H1 (cell line): Measurements from ENCODE around the gene SMG5.

Experiments used
- ATF2 ChIP-seq: IDR thresholded peaks from 2 replicates; pipeline ENCODE4 v1.6.1; 2012; ENCODE audit warnings: low read length, inconsistent platforms
- BRCA1 ChIP-seq: IDR thresholded peaks from 2 replicates; pipeline ENCODE4 v1.6.1; 2012; ENCODE audit warnings: low read depth, low read length, improper control_type of control experiment
- CTCF ChIP-seq, 3 experiments: IDR thresholded peaks; 1 replicate in 2 of 3; 2 replicates in 1 of 3; pipeline versions ENCODE4 v1.5.1 to v1.6.1; 2011; ENCODE audit warnings: low read length in 3 of 3, mild to moderate bottlenecking in 3 of 3, inconsistent platforms in 2 of 3, low read depth in 1 of 3, moderate library complexity in 1 of 3; ENCODE audit not compliant: insufficient read depth in 1 of 3; ENCODE audit errors: control extremely low read depth in 1 of 3
- EP300 ChIP-seq, 2 experiments: IDR thresholded peaks; 1 replicate in 1 of 2; 2 replicates in 1 of 2; pipeline ENCODE4 v1.6.1; 2011 to 2012; ENCODE audit warnings: low read depth in 2 of 2, low read length in 2 of 2, mild to moderate bottlenecking in 2 of 2, borderline replicate concordance in 1 of 2, inconsistent platforms in 1 of 2, moderate library complexity in 1 of 2
- POLR2A ChIP-seq, 2 experiments: IDR thresholded peaks; 1 replicate in 1 of 2; 2 replicates in 1 of 2; pipeline ENCODE4 v1.6.1; 2011; ENCODE audit warnings: low read depth in 2 of 2, low read length in 2 of 2, mild to moderate bottlenecking in 2 of 2; ENCODE audit errors: control extremely low read depth in 1 of 2
- POLR2AphosphoS5 ChIP-seq: IDR thresholded peaks from 2 replicates; pipeline ENCODE4 v1.6.1; 2011; ENCODE audit warnings: low read depth, low read length
- RBBP5 ChIP-seq: IDR thresholded peaks from 2 replicates; pipeline ENCODE4 v1.7.1; 2012; ENCODE audit warnings: low read depth, mild to moderate bottlenecking, inconsistent platforms, low read length, moderate library complexity, borderline replicate concordance
- SRF ChIP-seq: IDR thresholded peaks from 2 replicates; pipeline ENCODE4 v1.6.1; 2011; ENCODE audit warnings: mild to moderate bottlenecking, low read depth, low read length, moderate library complexity
- TCF12 ChIP-seq: IDR thresholded peaks from 2 replicates; pipeline ENCODE4 v1.6.1; 2011; ENCODE audit warnings: low read depth, mild to moderate bottlenecking, low read length
- ZNF274 ChIP-seq: IDR thresholded peaks from 2 replicates; pipeline ENCODE4 v1.7.0; 2012; ENCODE audit warnings: low read length, borderline replicate concordance; ENCODE audit errors: extremely low read depth
- TF ChIP-seq, protein P1 (sequence below): IDR thresholded peaks from 2 replicates; pipeline ENCODE4 v1.6.1; 2011; ENCODE audit warnings: low read length, improper control_type of control experiment

DNA sequence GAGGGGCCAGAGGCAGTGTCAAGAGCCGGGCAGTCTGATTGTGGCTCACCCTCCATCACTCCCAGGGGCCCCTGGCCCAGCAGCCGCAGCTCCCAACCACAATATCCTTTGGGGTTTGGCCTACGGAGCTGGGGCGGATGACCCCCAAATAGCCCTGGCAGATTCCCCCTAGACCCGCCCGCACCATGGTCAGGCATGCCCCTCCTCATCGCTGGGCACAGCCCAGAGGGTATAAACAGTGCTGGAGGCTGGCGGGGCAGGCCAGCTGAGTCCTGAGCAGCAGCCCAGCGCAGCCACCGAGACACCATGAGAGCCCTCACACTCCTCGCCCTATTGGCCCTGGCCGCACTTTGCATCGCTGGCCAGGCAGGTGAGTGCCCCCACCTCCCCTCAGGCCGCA, 40.7 kb downstream of the SMG5 start, which contains the start of gene BGLAP:
- no peak for TF ChIP-seq ZNF274
- no peak for TF ChIP-seq CTCF (IDR thresholded peaks at IDR 0.05; ENCODE audit: control extremely low read depth in 1 of 3, insufficient read depth in 1 of 3, low read depth in 1 of 3, low read length in 3 of 3)
- no peak for TF ChIP-seq POLR2A (IDR thresholded peaks at IDR 0.05; ENCODE audit: control extremely low read depth in 1 of 2, low read depth in 2 of 2, low read length in 2 of 2)
- TF ChIP-seq ATF2, result no peak
- TF ChIP-seq EP300 (IDR thresholded peaks at IDR 0.05; ENCODE audit: borderline replicate concordance in 1 of 2, low read depth in 2 of 2, low read length in 2 of 2), result no peak
- no peak for TF ChIP-seq SRF
- no peak for TF ChIP-seq TCF12
- TF ChIP-seq, protein P1, sequence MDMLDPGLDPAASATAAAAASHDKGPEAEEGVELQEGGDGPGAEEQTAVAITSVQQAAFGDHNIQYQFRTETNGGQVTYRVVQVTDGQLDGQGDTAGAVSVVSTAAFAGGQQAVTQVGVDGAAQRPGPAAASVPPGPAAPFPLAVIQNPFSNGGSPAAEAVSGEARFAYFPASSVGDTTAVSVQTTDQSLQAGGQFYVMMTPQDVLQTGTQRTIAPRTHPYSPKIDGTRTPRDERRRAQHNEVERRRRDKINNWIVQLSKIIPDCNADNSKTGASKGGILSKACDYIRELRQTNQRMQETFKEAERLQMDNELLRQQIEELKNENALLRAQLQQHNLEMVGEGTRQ, result no peak
- TF ChIP-seq RBBP5, result no peak
- TF ChIP-seq POLR2AphosphoS5, result no peak; the same call in 1 of the 2 replicates
- TF ChIP-seq BRCA1, result no peak
